Stimulated activated CD8-positive, alpha-beta memory T cell treated with anti-CD3 and anti-CD28 coated beads, Interleukin-4, amount 100 ng/mL, for 1 hour (primary cell): ENCODE measurements around the gene KANK2.
A peak's percentile ranks its signal among the peaks of the same experiment; 100 is the strongest.
"Not testable (repeated sequence)": the region's sequence is repeated elsewhere in the genome, so short reads cannot be mapped to it uniquely, and the experiment has no call there.

ENCODE experiments used
- DNase-seq, 2 donors: peaks; one replicate each; pipeline ENCODE4 v3.0.0-alpha.2; 2020; ENCODE audit warnings: low read depth in 2 of 2, low spot score in 1 of 2

KANK2 gene

GRCh38 chr19:11175920-11176319, 21.4 kb downstream of the KANK2 start:
- no peak for DNase-seq

GRCh38 chr19:11174336-11174735, 23.0 kb downstream of the KANK2 start:
- DNase-seq = no peak

GRCh38 chr19:11173516-11174155, 23.7 kb downstream of the KANK2 start:
- DNase-seq = no peak

GRCh38 chr19:11172576-11172975, 24.8 kb downstream of the KANK2 start:
- no peak for DNase-seq

GRCh38 chr19:11171144-11171543, 26.2 kb downstream of the KANK2 start:
- DNase-seq = no peak

- no peak for DNase-seq
These were observed 27.3 kb downstream of the KANK2 start for GRCh38 chr19:11169896-11170678.

GRCh38 chr19:11168568-11168967, 28.8 kb downstream of the KANK2 start:
- DNase-seq = no peak

- DNase-seq = no peak
These were observed 30.8 kb downstream of the KANK2 start for GRCh38 chr19:11166281-11167142.

GRCh38 chr19:11165486-11166030, 31.8 kb downstream of the KANK2 start:
- no peak for DNase-seq

- DNase-seq = no peak
These were observed 32.4 kb downstream of the KANK2 start for GRCh38 chr19:11164879-11165406.

GRCh38 chr19:11164296-11164695, 33.0 kb downstream of the KANK2 start:
- DNase-seq = no peak

GRCh38 chr19:11160440-11160768, 36.9 kb downstream of the KANK2 start:
- DNase-seq = not testable (repeated sequence)

GRCh38 chr19:11159598-11160439, 37.5 kb downstream of the KANK2 start:
- no peak for DNase-seq

- peak; percentile 72 to 79 for DNase-seq
These were observed 41.8 kb downstream of the KANK2 start, which contains the start of gene SPC24 for GRCh38 chr19:11155373-11156120. Gene SPC24, minus strand, starts transcription at chr19:11155782. Its CDS starts 6 bp downstream, at chr19:11155776.

GRCh38 chr19:11154683-11155047, 42.7 kb downstream of the KANK2 start:
- DNase-seq = no peak

GRCh38 chr19:11152318-11153062, 44.9 kb downstream of the KANK2 start:
- DNase-seq = no peak

GRCh38 chr19:11151181-11151580, 46.2 kb downstream of the KANK2 start:
- DNase-seq = no peak

- DNase-seq = no peak
These were observed 49.3 kb downstream of the KANK2 start for GRCh38 chr19:11148001-11148400.

GRCh38 chr19:11145536-11145924, 51.8 kb downstream of the KANK2 start:
- DNase-seq = no peak
